Activated CD8-positive, alpha-beta T cell treated with anti-CD3 and anti-CD28 coated beads for 36 hours (primary cell): Measurements from ENCODE around the gene SYS1. TPM values are rescaled to one million over a fixed set of nuclear protein-coding genes. Genes with fewer than 3 reads are reported as not detected.
A peak's percentile ranks its signal among the peaks of the same experiment; 100 is the strongest.

Experiments
- ATAC-seq: fragments of 200-7000 bp; cut with Tn5 transposase; one replicate; pipeline ENCODE4 v1.10.0; 2021; ENCODE audit warnings: mild to moderate bottlenecking, moderate library complexity
- CTCF ChIA-PET: fragments of 350-600 bp; sonication (Branson Sonifier 250); formaldehyde crosslinking; loops from one replicate; lab custom pipeline; 2021; ENCODE audit warnings: antibody characterized with exemption; lab: Charles Lee
- POLR2A ChIA-PET: fragments of 350-600 bp; sonication (Branson Sonifier 250); formaldehyde crosslinking; loops from one replicate; lab custom pipeline; 2021; ENCODE audit warnings: antibody characterized with exemption; lab: Charles Lee
- DNase-seq: peaks from one replicate; pipeline ENCODE4 v3.0.0-alpha.2; 2020
- H3K27ac Mint-ChIP-seq: one replicate; pipeline ENCODE4 v1.8.0; 2021; ENCODE audit warnings: mild to moderate bottlenecking, mixed read lengths
- H3K27me3 Mint-ChIP-seq: one replicate; pipeline ENCODE4 v1.8.0; 2021; ENCODE audit warnings: mixed read lengths
- H3K36me3 Mint-ChIP-seq: one replicate; pipeline ENCODE4 v1.8.0; 2021; ENCODE audit warnings: low read depth, mixed read lengths
- H3K4me1 Mint-ChIP-seq: one replicate; pipeline ENCODE4 v1.8.0; 2021; ENCODE audit warnings: low read depth, mixed read lengths
- H3K4me3 Mint-ChIP-seq: one replicate; pipeline ENCODE4 v1.8.0; 2021; ENCODE audit warnings: mild to moderate bottlenecking, moderate library complexity, mixed read lengths
- H3K9me3 Mint-ChIP-seq: one replicate; pipeline ENCODE4 v1.8.0; 2021; ENCODE audit warnings: mixed read lengths
- intact Hi-C: fragments of 100-400 bp; cut with micrococcal nuclease; formaldehyde crosslinking; loops from one replicate; pipeline ENCODE4 v1.10.0; 2022
- total RNA-seq, 2 experiments: library from RNA; stranded (reverse); gene quantifications; one replicate each; pipeline ENCODE4 v1.2.3, GENCODE V29; 2021
- TF ChIP-seq, protein P1 (sequence below): fragments of 200-600 bp; IDR thresholded peaks from one replicate; pipeline ENCODE4 v1.8.0; 2022; ENCODE audit warnings: antibody characterized with exemption, mild to moderate bottlenecking

The SYS1 gene
- total RNA-seq, 2 experiments from 2014 or later: 19.6 to 20.7 TPM

DNA sequence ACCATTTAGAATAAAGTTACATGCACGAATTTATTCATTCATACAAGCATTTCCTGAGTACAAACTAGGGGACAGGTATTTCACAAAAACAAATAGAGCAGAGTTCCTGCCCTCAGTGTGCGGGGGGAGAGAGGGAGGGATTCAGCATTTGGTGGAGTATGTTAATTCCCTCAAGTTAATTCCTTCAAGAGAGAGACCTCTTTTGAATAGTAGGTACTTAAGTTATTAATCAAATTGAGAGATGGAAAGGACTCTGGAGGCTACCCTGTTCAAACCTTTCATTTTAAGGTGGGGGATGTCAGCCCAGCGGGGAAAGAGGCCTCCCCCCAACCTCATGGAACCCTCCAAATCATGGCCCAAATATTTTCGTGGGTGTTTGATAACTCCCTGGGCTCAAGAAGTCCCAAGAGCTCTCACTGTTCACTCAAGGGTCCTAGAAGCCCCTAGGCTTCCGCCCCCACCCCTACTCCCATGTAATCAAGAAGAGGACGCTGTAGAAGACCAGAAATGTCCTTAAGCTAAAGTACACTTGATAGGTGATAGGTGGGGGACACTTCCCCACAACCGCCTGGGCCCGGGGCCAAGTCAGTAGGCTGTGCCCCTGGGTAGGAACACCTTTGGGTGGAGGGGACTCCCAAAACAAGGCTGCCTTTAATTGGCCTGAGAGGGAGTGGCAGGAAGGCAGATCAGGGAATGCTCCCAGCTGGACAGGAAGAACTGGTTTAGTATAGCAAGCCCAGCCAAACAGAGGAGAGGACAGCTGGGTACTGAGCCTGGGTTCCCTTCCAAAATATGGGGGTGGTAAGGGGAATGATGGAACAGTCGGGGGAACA is 17.6 kb upstream of the SYS1 start:
- peaks cover 9% of the 10 kb centered on the region for H3K36me3 Mint-ChIP-seq
- TF ChIP-seq, protein P1, sequence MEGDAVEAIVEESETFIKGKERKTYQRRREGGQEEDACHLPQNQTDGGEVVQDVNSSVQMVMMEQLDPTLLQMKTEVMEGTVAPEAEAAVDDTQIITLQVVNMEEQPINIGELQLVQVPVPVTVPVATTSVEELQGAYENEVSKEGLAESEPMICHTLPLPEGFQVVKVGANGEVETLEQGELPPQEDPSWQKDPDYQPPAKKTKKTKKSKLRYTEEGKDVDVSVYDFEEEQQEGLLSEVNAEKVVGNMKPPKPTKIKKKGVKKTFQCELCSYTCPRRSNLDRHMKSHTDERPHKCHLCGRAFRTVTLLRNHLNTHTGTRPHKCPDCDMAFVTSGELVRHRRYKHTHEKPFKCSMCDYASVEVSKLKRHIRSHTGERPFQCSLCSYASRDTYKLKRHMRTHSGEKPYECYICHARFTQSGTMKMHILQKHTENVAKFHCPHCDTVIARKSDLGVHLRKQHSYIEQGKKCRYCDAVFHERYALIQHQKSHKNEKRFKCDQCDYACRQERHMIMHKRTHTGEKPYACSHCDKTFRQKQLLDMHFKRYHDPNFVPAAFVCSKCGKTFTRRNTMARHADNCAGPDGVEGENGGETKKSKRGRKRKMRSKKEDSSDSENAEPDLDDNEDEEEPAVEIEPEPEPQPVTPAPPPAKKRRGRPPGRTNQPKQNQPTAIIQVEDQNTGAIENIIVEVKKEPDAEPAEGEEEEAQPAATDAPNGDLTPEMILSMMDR: no peak
- peaks cover 2% of the 10 kb centered on the region for H3K27me3 Mint-ChIP-seq
- H3K4me3 Mint-ChIP-seq: peak overlapping the region; percentile 79
- ChIA-PET CTCF (interaction anchor here (1.5 to 4.5 kb wide), 3 partner anchors 10 to 92 kb away, joined by 4 to 20 read pairs (median 12); no protein-coding TSS in a partner anchor), POLR2A (interaction anchor here (0.7 to 3.9 kb wide), 3 partner anchors 9 to 179 kb away, joined by 3 to 20 read pairs (median 5); no protein-coding TSS in a partner anchor)
- ATAC-seq: no peak
- H3K4me1 Mint-ChIP-seq: peaks cover 46% of the 10 kb centered on the region
- intact Hi-C loops: no loop called here
- H3K9me3 Mint-ChIP-seq: no peaks in the 10 kb centered on the region
- no peak for DNase-seq
- no peak overlapping the region for H3K27ac Mint-ChIP-seq

DNA sequence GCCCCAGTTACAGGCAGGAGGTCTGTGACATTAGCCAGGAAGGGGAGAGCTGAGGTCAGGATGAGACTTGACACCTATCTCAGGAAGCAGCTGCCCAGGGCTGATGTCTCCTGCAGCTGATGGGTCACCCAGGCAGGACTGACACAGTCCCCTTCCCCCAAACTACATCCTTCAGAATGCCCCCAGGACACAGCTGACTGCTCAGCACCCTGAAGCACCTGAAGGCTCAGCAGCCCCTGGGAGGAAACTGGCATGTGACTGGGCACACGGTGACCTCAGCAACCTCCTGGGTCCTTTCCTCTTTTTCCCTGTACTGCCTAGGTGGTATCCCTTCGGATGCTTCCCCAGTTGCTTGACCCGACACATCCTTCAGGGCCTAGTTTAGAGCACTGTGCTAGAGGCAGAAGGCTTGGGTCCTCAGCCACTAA is 16.7 kb upstream of the SYS1 start:
- peak; percentile 20 for ATAC-seq
- H3K4me3 Mint-ChIP-seq: peak overlapping the region; percentile 79
- CTCF ChIA-PET: interaction anchor here (1.1 to 4.5 kb wide), 7 partner anchors 11 to 425 kb away, joined by 4 to 20 read pairs (median 5); partner anchors contain the start of gene SYS1

DNA sequence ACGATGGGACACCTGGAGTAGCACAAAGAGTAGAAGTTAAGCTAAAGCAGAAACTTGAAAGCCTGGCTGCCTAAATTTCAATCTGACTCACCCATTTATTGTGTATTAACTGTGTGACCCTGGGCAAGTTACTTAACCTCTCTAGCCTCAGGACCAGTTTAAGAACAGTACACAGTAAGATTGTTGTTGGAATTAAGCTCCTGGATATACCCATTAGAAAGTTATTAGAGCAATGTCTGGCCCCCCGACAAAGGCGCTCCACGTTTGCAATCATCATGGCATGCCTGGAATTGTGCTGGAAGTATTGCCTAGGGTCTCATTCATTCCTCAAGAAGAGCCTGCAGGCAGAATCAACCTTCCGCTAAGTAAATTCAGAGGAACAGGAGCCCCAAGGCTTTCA is 16.1 kb upstream of the SYS1 start:
- Mint-ChIP-seq H3K4me1 (peaks cover 46% of the 10 kb centered on the region), H3K9me3 (no peaks in the 10 kb centered on the region), H3K27me3 (peaks cover 2% of the 10 kb centered on the region), H3K27ac (no peak overlapping the region), H3K4me3 (peak overlapping the region; percentile 79), H3K36me3 (peaks cover 8% of the 10 kb centered on the region)
- TF ChIP-seq, protein P1: no peak
- DNase-seq (no peak), ATAC-seq (no peak)
- POLR2A ChIA-PET: interaction anchor here (1.1 to 3.9 kb wide), 7 partner anchors 10 to 69 kb away, joined by 3 to 21 read pairs (median 4); partner anchors contain the start of genes PIGT and SYS1
- intact Hi-C loops: no loop called here
- CTCF ChIA-PET: interaction anchor here (0.8 to 4.5 kb wide), 11 partner anchors 12 to 424 kb away, joined by 3 to 20 read pairs (median 5); partner anchors contain the start of gene SYS1

More for the DNA sequence above, 16.7 kb upstream of the SYS1 start:
- Mint-ChIP-seq H3K4me1 (peaks cover 46% of the 10 kb centered on the region), H3K27ac (no peak overlapping the region), H3K9me3 (no peaks in the 10 kb centered on the region), H3K27me3 (peaks cover 2% of the 10 kb centered on the region), H3K36me3 (peaks cover 8% of the 10 kb centered on the region)
- intact Hi-C loops: no loop called here
- POLR2A ChIA-PET: interaction anchor here (0.6 to 3.9 kb wide), 7 partner anchors 10 to 174 kb away, joined by 3 to 21 read pairs (median 4); partner anchors contain the start of genes PIGT and SYS1
- TF ChIP-seq, protein P1: no peak
- peak; percentile 24 for DNase-seq

DNA sequence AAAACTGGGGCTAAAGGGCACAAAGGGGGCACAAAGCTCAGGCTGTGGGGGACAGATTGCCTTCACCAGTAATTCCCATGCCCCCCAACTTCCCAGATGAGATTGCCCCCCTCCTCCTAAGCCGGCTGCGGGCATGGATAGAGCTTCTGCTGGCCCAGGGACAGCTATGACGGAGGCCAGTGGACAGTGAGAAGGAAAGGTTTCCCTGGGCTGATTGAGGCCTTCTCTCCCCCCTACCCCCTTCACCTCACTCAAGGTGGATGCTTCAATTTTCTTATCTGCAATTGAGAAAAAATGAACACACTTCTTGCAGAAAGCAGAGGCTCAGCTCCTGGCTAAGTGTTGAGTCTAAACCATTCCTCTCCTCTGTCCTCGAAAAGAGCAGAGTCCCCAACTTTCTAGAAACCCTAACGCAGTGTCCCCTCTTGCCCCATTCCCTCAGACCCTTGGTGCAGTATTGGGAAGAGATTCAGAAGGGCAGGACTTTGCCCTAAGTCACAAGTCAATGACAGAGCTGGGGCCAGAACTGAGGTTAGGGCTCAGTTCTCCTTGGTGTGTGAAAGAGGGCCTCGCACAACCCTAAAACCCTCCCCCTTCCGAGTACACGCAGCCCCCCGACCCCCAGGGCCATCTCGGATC is 15.5 kb upstream of the SYS1 start:
- H3K27me3 Mint-ChIP-seq: peaks cover 2% of the 10 kb centered on the region
- CTCF ChIA-PET: interaction anchor here (0.8 to 4.5 kb wide), 13 partner anchors 12 to 424 kb away, joined by 3 to 20 read pairs (median 5); partner anchors contain the start of gene SYS1
- POLR2A ChIA-PET: interaction anchor here (1.1 to 3.9 kb wide), 9 partner anchors 10 to 89 kb away, joined by 3 to 21 read pairs (median 4); partner anchors contain the start of genes PIGT and SYS1
- peaks cover 8% of the 10 kb centered on the region for H3K36me3 Mint-ChIP-seq
- DNase-seq (no peak), ATAC-seq (no peak)
- peak overlapping the region; percentile 81 for H3K27ac Mint-ChIP-seq
- H3K9me3 Mint-ChIP-seq: no peaks in the 10 kb centered on the region
- H3K4me1 Mint-ChIP-seq: peaks cover 46% of the 10 kb centered on the region
- H3K4me3 Mint-ChIP-seq: peak overlapping the region; percentile 79
- intact Hi-C loops: no loop called here
- TF ChIP-seq, protein P1: no peak
